Breast epithelium (tissue), 4 donors: ENCODE measurements around the gene WDR62. TPM values are rescaled to one million over a fixed set of nuclear protein-coding genes. Genes with fewer than 3 reads are reported as not detected.

ENCODE experiments used
- DNase-seq, 2 donors: peaks; one replicate each; pipeline ENCODE4 v3.0.0-alpha.2; 2019; ENCODE audit warnings: low spot score in 2 of 2
- H3K27ac ChIP-seq, 2 donors: fragments of 200-600 bp; sonication (generic) in 1 of 2; one replicate each; pipeline ENCODE4 v1.5.1; 2016 to 2019; ENCODE audit warnings: mild to moderate bottlenecking in 1 of 2
- H3K27me3 ChIP-seq, 2 donors: fragments of 200-600 bp; sonication (generic) in 1 of 2; one replicate each; pipeline versions ENCODE4 v1.5.1 to v1.6.0; 2017 to 2019; ENCODE audit warnings: control low read depth in 1 of 2, mild to moderate bottlenecking in 1 of 2
- H3K36me3 ChIP-seq: fragments of 200-600 bp; one replicate; pipeline ENCODE4 v1.5.1; 2019
- H3K4me1 ChIP-seq, 2 donors: fragments of 200-600 bp; sonication (generic); one replicate each; pipeline ENCODE4 v1.5.1; 2016 to 2019; ENCODE audit warnings: control low read depth in 1 of 2
- H3K4me3 ChIP-seq, 3 donors: fragments of 200-600 bp; sonication (generic); 1 replicate in 2 of 3; 2 replicates in 1 of 3; pipeline ENCODE4 v1.5.1; 2016 to 2019; ENCODE audit warnings: mild to moderate bottlenecking in 3 of 3, moderate library complexity in 2 of 3
- H3K9me3 ChIP-seq, 2 donors: fragments of 200-600 bp; sonication (generic) in 1 of 2; one replicate each; pipeline ENCODE4 v1.5.1; 2016 to 2019; ENCODE audit warnings: control low read depth in 1 of 2
- CTCF ChIP-seq, 3 donors: fragments of 450-650 bp; IDR thresholded peaks; one replicate each; pipeline ENCODE4 v1.5.1; 2016 to 2017; ENCODE audit warnings: antibody characterized with exemption in 3 of 3, mild to moderate bottlenecking in 3 of 3, moderate library complexity in 3 of 3
- POLR2A ChIP-seq: fragments of 450-650 bp; IDR thresholded peaks from one replicate; pipeline ENCODE4 v1.6.1; 2016; ENCODE audit warnings: antibody characterized with exemption, mild to moderate bottlenecking, moderate library complexity
- POLR2AphosphoS5 ChIP-seq, 3 donors: sonication (generic); formaldehyde crosslinking; IDR thresholded peaks; one replicate each; pipeline ENCODE4 v1.6.1; 2017; ENCODE audit warnings: antibody characterized with exemption in 3 of 3
- intact Hi-C: fragments of 100-400 bp; cut with DNase I; formaldehyde crosslinking; loops from one replicate; pipeline ENCODE4 v1.15.1; 2023; ENCODE audit warnings: low total_unique reads
- total RNA-seq, 3 donors: library from RNA; depleted of rRNA; stranded (reverse); fragments of >200 nt; gene quantifications; one replicate each; pipeline ENCODE4 v1.1.0, GENCODE V29; 2016

The WDR62 gene
- total RNA-seq, 3 donors from 2014 or later = 0.59 to 0.98 (median 0.80) TPM

- no peak for DNase-seq
- no peaks in the 10 kb centered on the region for H3K36me3 ChIP-seq
- intact Hi-C loops = no loop called here
- H3K27ac ChIP-seq = peak overlapping the region; percentile 81 to 92
- H3K27me3 ChIP-seq = no peaks in the 10 kb centered on the region
- peak overlapping the region; percentile 35 to 69 (median 61) for H3K4me3 ChIP-seq
- H3K4me1 ChIP-seq = peaks cover 0 to 9% of the 10 kb centered on the region in 2 donors
- TF ChIP-seq CTCF (IDR thresholded peaks at IDR 0.05) = no peak
- TF ChIP-seq POLR2A = no peak
- TF ChIP-seq POLR2AphosphoS5 (IDR thresholded peaks at IDR 0.05) = no peak
- no peaks in the 10 kb centered on the region for H3K9me3 ChIP-seq
Measured at GRCh38 chr19:36009633-36010379, 44.9 kb upstream of the WDR62 start.

- intact Hi-C loops = no loop called here
- Histone ChIP-seq H3K36me3 (no peaks in the 10 kb centered on the region), H3K4me3 (no peak overlapping the region), H3K4me1 (peaks cover 0 to 11% of the 10 kb centered on the region in 2 donors), H3K27ac (peak overlapping the region in 1 of 2 donors; percentile 92), H3K27me3 (no peaks in the 10 kb centered on the region), H3K9me3 (no peaks in the 10 kb centered on the region)
- DNase-seq = no peak
- no peak for TF ChIP-seq POLR2A
- TF ChIP-seq POLR2AphosphoS5 (IDR thresholded peaks at IDR 0.05) = no peak
- no peak for TF ChIP-seq CTCF (IDR thresholded peaks at IDR 0.05)
Measured at GRCh38 chr19:36010402-36010801, 44.3 kb upstream of the WDR62 start.

DNA sequence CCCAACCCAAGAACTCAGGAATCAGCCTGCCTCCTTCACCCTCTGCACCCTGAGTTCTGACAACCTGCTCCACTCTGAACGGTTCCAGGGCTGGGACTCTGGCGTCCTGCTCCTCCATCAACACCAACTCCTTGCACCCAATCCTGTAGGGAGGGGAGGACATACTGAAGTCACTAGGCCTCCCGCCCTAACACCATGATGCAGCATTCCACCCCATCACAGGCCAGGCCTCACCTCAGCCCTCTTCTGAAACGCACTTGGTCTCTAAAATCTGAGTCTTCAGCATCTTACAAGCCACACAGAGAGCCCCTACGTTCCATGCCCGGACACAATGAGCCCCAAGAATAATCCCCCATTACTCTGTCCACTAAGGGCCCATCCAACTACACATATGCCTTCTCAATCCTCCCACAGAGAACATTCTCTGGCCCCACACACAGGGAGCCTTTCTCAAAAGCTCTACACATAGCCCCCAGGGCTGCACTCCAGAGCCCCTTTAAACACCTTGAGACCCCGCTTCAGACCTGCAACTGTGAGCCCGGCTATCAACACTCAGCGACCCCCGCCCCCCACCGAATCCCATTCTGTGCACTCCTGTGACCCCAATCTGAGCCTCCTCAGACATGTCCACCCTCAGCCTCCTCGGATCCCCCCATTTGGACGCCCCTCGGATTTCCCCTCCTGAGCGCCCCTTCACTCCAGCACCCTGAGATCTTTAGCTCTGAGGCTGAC, 41.3 kb upstream of the WDR62 start:
- no peaks in the 10 kb centered on the region for H3K36me3 ChIP-seq
- intact Hi-C loops = no loop called here
- no peaks in the 10 kb centered on the region for H3K9me3 ChIP-seq
- H3K4me1 ChIP-seq = peaks cover 0 to 11% of the 10 kb centered on the region in 2 donors
- peak overlapping the region; percentile 60 to 85 (median 70) for H3K4me3 ChIP-seq
- TF ChIP-seq CTCF (IDR thresholded peaks at IDR 0.05) (no peak), POLR2A (no peak), POLR2AphosphoS5 (IDR thresholded peaks at IDR 0.05) (no peak)
- no peaks in the 10 kb centered on the region for H3K27me3 ChIP-seq
- DNase-seq = no peak
- peak overlapping the region; percentile 86 to 92 for H3K27ac ChIP-seq

- TF ChIP-seq POLR2AphosphoS5 (IDR thresholded peaks at IDR 0.05) (peak in 1 of 3 donors; percentile 28), CTCF (IDR thresholded peaks at IDR 0.05) (no peak)
- Histone ChIP-seq H3K27ac (peak within 1 kb of the TSS; percentile 86 to 92), H3K4me1 (peaks cover 0 to 11% of the 10 kb centered on the region in 2 donors), H3K4me3 (peak within 1 kb of the TSS; percentile 60 to 85 (median 70)), H3K9me3 (no peaks in the 10 kb centered on the region), H3K27me3 (no peaks in the 10 kb centered on the region), H3K36me3 (no peaks in the 10 kb centered on the region)
- intact Hi-C loops = no loop called here
- DNase-seq = peak; percentile 100
Measured at GRCh38 chr19:36014012-36014924, 40.4 kb upstream of the WDR62 start, which contains the start of gene ALKBH6. ALKBH6 (minus strand) TSS chr19:36014213; CDS start chr19:36013397, 816 bp downstream.
